Occipital lobe (tissue), 2 donors: Measurements from ENCODE around the gene TMEM258. TPM values are rescaled to one million over a fixed set of nuclear protein-coding genes. Genes with fewer than 3 reads are reported as not detected.

ENCODE experiments used
- DNase-seq: peaks from one replicate; lab custom pipeline; 2025; lab: John Stamatoyannopoulos, UW
- total RNA-seq: library from RNA; depleted of rRNA; stranded (reverse); fragments of >200 nt; gene quantifications from one replicate; pipeline ENCODE4 v1.2.3, GENCODE V29; 2014

Gene TMEM258
- total RNA-seq, 1 donor from 2014 or later: 39.6 TPM

- DNase-seq: no peak
Measured at GRCh38 chr11:61744609-61745156, 47.7 kb downstream of the TMEM258 start.

- no peak for DNase-seq
Measured at GRCh38 chr11:61744181-61744580, 48.2 kb downstream of the TMEM258 start.

GRCh38 chr11:61743486-61744095 lies 48.8 kb downstream of the TMEM258 start:
- no peak for DNase-seq

GRCh38 chr11:61742391-61742790 lies 50.0 kb downstream of the TMEM258 start:
- no peak for DNase-seq

- DNase-seq: no peak
Measured at GRCh38 chr11:61739966-61740365, 52.4 kb downstream of the TMEM258 start.

- no peak for DNase-seq
Measured at GRCh38 chr11:61739413-61739812, 53.0 kb downstream of the TMEM258 start.

Other genes with a start within 250 kb of the TMEM258 start
- 15.1 TPM for gene SYT7, start 211.5 kb downstream of the TMEM258 start, total RNA-seq
- 5.5 TPM for gene DAGLA, start 112.2 kb downstream of the TMEM258 start, total RNA-seq
- 0.94 TPM for gene MYRF, start 40.0 kb downstream of the TMEM258 start, total RNA-seq
- gene FEN1, start 312 bp upstream of the TMEM258 start, total RNA-seq: 13.3 TPM
- gene FADS1, start 24.4 kb upstream of the TMEM258 start, total RNA-seq: 85.0 TPM
- 109 TPM for gene FADS2, start 35.7 kb upstream of the TMEM258 start, total RNA-seq
- 34.0 TPM for gene FADS3, start 98.9 kb upstream of the TMEM258 start, total RNA-seq
- gene RAB3IL1, start 125.0 kb upstream of the TMEM258 start, total RNA-seq: 2.3 TPM
- gene BEST1, start 157.8 kb upstream of the TMEM258 start, total RNA-seq: 1.2 TPM
- gene FTH1, start 175.0 kb upstream of the TMEM258 start, total RNA-seq: 252 TPM